ENCODE results near the gene BMP2.

The BMP2 gene

GRCh38 chr20:6827472-6827871 is 60.0 kb downstream of the BMP2 start:
- H3K27ac ChIP-seq = no peak overlapping the region
- no peak for DNase-seq (ENCODE audit: low read depth, low spot score)

- DNase-seq (ENCODE audit: low read depth, low spot score) = no peak
- H3K27ac ChIP-seq = peak overlapping the region; percentile 30
Observed at GRCh38 chr20:6828794-6829423, 61.4 kb downstream of the BMP2 start.

- peak overlapping the region; percentile 30 for H3K27ac ChIP-seq
- peak; percentile 46 for DNase-seq (ENCODE audit: low read depth, low spot score)
Observed at GRCh38 chr20:6829510-6830116, 62.1 kb downstream of the BMP2 start.

Measured in epithelial cell of prostate (primary cell).